GM12891 (cell line): ENCODE results near the gene SMTNL2.
"Not testable (repeated sequence)": the region's sequence is repeated elsewhere in the genome, so short reads cannot be mapped to it uniquely, and the experiment has no call there.

Source experiments
- DNase-seq: peaks from one replicate; pipeline ENCODE4 v3.0.0; 2011; ENCODE audit warnings: low spot score; ENCODE audit not compliant: insufficient read length
- FAIRE-seq: peaks from 2 replicates; lab custom pipeline; 2011; peaks lifted over from hg19 to GRCh38; lab: Jason Lieb, UNC
- PAX5 ChIP-seq: IDR thresholded peaks from 2 replicates; pipeline ENCODE4 v1.6.1; 2011; ENCODE audit warnings: low read length, moderate library complexity, mild to moderate bottlenecking; ENCODE audit not compliant: insufficient read depth, severe bottlenecking
- POLR2A ChIP-seq: IDR thresholded peaks from 2 replicates; pipeline ENCODE4 v1.6.1; 2011; ENCODE audit warnings: low read depth, low read length, control low read depth
- POLR2AphosphoS5 ChIP-seq: IDR thresholded peaks from 2 replicates; pipeline ENCODE4 v1.6.1; 2011; ENCODE audit warnings: low read depth, low read length, control low read depth
- POU2F2 ChIP-seq: IDR thresholded peaks from 2 replicates; pipeline ENCODE4 v1.6.1; 2011; ENCODE audit warnings: low read depth, mild to moderate bottlenecking, control low read depth, low read length, moderate library complexity
- SPI1 ChIP-seq: IDR thresholded peaks from 2 replicates; pipeline ENCODE4 v1.6.1; 2011; ENCODE audit warnings: low read depth, low read length, control low read depth
- TAF1 ChIP-seq: IDR thresholded peaks from 2 replicates; pipeline ENCODE4 v1.6.1; 2011; ENCODE audit warnings: low read depth, low read length, control low read depth

Gene SMTNL2

GRCh38 chr17:4574448-4575045 lies 9.8 kb upstream of the SMTNL2 start:
- DNase-seq (no peak), FAIRE-seq (no peak)
- TF ChIP-seq PAX5 (no peak), POLR2AphosphoS5 (no peak), SPI1 (no peak), POLR2A (no peak), POU2F2 (no peak), TAF1 (no peak)

- no peak for TF ChIP-seq POU2F2
- TF ChIP-seq TAF1: no peak
- TF ChIP-seq PAX5: no peak
- no peak for TF ChIP-seq POLR2A
- TF ChIP-seq POLR2AphosphoS5: no peak
- TF ChIP-seq SPI1: no peak
These were observed 8.2 kb upstream of the SMTNL2 start for GRCh38 chr17:4576161-4576558.

GRCh38 chr17:4576729-4577322 lies 7.5 kb upstream of the SMTNL2 start:
- TF ChIP-seq POU2F2: no peak
- TF ChIP-seq PAX5: no peak
- no peak for TF ChIP-seq POLR2AphosphoS5
- no peak for TF ChIP-seq POLR2A
- TF ChIP-seq TAF1: no peak
- no peak for TF ChIP-seq SPI1
- DNase-seq (no peak), FAIRE-seq (no peak)

More at GRCh38 chr17:4576161-4576558, 8.2 kb upstream of the SMTNL2 start:
- FAIRE-seq: no peak
- no peak for DNase-seq

- FAIRE-seq (no peak), DNase-seq (no peak)
- TF ChIP-seq POLR2A (no peak), PAX5 (no peak), POLR2AphosphoS5 (no peak), POU2F2 (no peak), TAF1 (no peak), SPI1 (no peak)
These were observed 6.8 kb upstream of the SMTNL2 start for GRCh38 chr17:4577386-4577993.

- DNase-seq, FAIRE-seq: not testable (repeated sequence)
These were observed 6.0 kb upstream of the SMTNL2 start for GRCh38 chr17:4578349-4578748.

GRCh38 chr17:4579678-4580077 lies 4.7 kb upstream of the SMTNL2 start:
- no peak for FAIRE-seq
- TF ChIP-seq TAF1 (no peak), POLR2A (no peak), SPI1 (no peak), POLR2AphosphoS5 (no peak), POU2F2 (no peak), PAX5 (no peak)

GRCh38 chr17:4580291-4580690 lies 4.0 kb upstream of the SMTNL2 start:
- TF ChIP-seq SPI1: no peak
- TF ChIP-seq POLR2A: no peak
- no peak for TF ChIP-seq POU2F2
- no peak for TF ChIP-seq PAX5
- no peak for TF ChIP-seq TAF1
- no peak for TF ChIP-seq POLR2AphosphoS5
- FAIRE-seq (no peak), DNase-seq (no peak)

More at GRCh38 chr17:4579678-4580077, 4.7 kb upstream of the SMTNL2 start:
- DNase-seq: no peak

GRCh38 chr17:4582101-4582501 lies 2.2 kb upstream of the SMTNL2 start:
- DNase-seq (no peak), FAIRE-seq (no peak)
- no peak for TF ChIP-seq SPI1
- TF ChIP-seq TAF1: no peak

GRCh38 chr17:4582691-4583090 lies 1.6 kb upstream of the SMTNL2 start:
- FAIRE-seq (no peak), DNase-seq (no peak)
- TF ChIP-seq SPI1 (no peak), TAF1 (no peak), POU2F2 (no peak), PAX5 (no peak), POLR2AphosphoS5 (no peak), POLR2A (no peak)

- TF ChIP-seq TAF1 (no peak), SPI1 (no peak), PAX5 (no peak), POLR2AphosphoS5 (no peak), POU2F2 (no peak), POLR2A (no peak)
- DNase-seq (no peak), FAIRE-seq (no peak)
These were observed 1.1 kb upstream of the SMTNL2 start for GRCh38 chr17:4583206-4583605.

GRCh38 chr17:4583782-4584100 lies 588 bp upstream of the SMTNL2 start:
- FAIRE-seq: no peak
- DNase-seq: no peak
- TF ChIP-seq SPI1 (no peak), POU2F2 (no peak), TAF1 (no peak), PAX5 (no peak), POLR2AphosphoS5 (no peak), POLR2A (no peak)
